ENCODE results near the gene SIAH2.

GRCh38 chr3:150737874-150738679 is 24.9 kb downstream of the SIAH2 start:
- TF ChIP-seq, protein P1, sequence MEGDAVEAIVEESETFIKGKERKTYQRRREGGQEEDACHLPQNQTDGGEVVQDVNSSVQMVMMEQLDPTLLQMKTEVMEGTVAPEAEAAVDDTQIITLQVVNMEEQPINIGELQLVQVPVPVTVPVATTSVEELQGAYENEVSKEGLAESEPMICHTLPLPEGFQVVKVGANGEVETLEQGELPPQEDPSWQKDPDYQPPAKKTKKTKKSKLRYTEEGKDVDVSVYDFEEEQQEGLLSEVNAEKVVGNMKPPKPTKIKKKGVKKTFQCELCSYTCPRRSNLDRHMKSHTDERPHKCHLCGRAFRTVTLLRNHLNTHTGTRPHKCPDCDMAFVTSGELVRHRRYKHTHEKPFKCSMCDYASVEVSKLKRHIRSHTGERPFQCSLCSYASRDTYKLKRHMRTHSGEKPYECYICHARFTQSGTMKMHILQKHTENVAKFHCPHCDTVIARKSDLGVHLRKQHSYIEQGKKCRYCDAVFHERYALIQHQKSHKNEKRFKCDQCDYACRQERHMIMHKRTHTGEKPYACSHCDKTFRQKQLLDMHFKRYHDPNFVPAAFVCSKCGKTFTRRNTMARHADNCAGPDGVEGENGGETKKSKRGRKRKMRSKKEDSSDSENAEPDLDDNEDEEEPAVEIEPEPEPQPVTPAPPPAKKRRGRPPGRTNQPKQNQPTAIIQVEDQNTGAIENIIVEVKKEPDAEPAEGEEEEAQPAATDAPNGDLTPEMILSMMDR (IDR thresholded peaks at IDR 0.05), result no peak
- no peak for TF ChIP-seq POLR2A (IDR thresholded peaks at IDR 0.05)

All from thyroid gland (tissue), 4 donors.